Activated T-cell treated with anti-CD3 and anti-CD28 coated beads for 4 hours (primary cell): ENCODE measurements around the gene GPR148.

ENCODE experiments used
- DNase-seq: peaks from one replicate; pipeline ENCODE4 v3.0.0-alpha.2; 2020

Gene GPR148

GRCh38 chr2:130754811-130755210, 25.9 kb downstream of the GPR148 start:
- no peak for DNase-seq

DNA sequence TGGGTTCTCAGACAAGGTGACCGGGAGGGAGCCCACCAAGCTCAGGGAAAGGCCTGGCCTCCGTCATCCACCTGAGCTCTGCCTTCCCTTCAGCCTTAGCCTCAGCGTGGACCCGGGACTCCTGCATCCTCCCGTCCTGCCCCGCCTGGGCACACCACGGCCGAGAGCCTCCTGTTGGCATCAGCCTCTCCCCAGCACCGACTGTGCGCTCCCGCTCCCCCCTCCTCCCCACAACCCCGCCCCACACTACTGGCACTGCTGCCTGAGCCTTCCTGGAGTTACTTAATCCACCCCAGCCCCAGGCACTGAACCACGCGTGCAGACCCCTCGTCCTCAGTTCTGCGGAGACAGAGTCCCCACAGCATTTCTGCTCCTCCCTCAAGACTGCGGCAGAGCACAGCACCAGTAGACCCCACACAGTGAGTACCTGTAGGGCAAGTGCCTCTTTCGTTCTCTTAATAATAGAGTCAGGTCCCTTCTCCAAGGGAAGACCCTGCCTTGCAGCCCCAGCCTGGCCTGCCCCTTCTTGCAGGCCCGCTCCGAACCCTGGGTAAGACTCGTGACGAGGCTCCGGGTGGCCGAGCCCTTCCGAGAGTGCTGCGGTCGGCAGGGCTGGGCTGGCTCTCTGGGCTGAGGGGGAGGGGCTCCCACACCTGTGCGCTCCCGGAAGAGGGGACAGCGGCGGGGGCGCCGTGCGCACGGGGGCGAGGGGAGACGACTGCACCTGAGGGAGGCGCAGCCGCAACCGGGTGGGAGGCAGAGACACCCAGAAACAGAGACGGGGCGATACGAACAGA, 26.6 kb downstream of the GPR148 start, which contains the start of gene AMER3:
AMER3 (plus strand) TSS at position 285 of the 797 bp plus-strand sequence. CDS start 6,533 bp downstream, outside the sequence.
- no peak for DNase-seq

DNA sequence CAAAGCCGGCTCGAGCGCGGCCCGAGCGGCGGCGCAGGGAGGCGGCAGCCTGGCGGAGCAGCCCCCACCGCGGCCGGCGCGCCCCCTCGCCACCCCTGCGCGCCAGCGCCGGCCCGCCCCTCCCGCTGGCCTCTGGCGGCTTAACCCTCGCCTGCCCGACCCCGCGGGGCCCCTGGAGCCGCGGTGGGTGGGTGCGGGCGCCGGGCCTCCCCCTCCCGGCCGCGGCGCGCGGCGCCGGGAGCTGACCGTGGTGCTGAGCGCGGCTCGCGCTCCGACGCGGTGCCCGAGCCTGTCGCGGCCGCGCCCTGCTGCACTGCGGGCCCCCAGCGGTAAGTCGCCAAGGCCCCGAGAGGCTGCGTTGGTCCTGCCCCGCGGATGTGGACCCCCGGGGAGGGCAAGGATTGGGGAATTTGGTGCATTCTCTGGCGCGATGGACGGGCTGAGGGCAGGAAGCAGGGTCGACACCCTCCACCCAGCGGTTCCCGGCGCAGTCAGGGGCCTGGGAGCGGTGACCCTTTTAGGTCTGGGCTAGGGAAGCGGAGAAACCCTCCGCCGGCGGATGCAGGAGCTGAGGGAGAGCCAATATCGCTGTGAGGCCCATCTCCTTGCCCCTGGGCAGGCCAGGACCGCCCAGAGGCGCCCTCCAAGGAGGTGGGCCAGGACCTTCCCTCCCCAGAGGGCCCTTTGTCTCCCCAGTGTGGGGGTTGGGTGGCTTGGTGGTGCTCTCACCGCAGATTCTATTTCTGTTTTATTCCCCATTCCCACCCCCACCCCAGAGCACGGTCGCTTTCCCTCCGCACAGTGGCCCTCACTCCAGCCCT, 27.4 kb downstream of the GPR148 start:
- DNase-seq: no peak

DNA sequence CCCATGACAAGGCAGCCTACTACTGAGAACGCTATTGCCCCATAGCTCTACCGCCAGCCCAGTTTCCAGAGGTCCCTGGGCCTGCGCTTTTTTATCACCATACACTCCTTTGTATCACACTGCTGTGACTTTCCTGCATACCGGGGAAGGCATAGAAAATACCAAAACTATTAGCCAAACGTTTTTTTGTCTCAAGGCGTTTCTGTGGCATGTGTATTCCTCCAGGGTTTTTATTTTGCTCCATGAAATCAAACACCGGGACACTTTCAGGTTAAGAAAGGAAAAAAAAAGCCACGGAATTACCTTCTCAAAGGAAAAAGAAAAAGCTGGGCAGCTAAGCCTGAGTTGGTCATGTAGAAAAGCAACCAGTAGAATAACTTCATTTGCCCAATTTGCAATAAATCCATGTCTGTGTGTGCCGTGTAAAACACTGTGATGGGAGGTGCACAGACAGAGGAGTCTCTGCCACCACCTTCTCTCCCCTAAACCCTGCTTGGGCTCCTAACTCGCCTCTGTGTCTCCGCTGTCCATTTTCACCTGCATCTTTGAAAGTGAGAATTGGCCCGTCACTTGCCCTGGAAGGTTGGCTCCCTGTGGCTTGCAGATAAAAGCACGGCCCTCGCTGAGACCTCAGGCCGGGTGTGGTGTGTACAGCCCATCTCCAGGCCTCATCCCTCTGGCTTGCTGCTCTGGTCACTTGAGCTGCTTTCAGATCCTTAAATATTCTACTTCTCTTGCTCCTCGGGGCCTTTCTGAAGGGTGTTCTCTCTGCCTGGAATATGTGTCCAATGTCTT, 28.2 kb downstream of the GPR148 start:
- no peak for DNase-seq

DNA sequence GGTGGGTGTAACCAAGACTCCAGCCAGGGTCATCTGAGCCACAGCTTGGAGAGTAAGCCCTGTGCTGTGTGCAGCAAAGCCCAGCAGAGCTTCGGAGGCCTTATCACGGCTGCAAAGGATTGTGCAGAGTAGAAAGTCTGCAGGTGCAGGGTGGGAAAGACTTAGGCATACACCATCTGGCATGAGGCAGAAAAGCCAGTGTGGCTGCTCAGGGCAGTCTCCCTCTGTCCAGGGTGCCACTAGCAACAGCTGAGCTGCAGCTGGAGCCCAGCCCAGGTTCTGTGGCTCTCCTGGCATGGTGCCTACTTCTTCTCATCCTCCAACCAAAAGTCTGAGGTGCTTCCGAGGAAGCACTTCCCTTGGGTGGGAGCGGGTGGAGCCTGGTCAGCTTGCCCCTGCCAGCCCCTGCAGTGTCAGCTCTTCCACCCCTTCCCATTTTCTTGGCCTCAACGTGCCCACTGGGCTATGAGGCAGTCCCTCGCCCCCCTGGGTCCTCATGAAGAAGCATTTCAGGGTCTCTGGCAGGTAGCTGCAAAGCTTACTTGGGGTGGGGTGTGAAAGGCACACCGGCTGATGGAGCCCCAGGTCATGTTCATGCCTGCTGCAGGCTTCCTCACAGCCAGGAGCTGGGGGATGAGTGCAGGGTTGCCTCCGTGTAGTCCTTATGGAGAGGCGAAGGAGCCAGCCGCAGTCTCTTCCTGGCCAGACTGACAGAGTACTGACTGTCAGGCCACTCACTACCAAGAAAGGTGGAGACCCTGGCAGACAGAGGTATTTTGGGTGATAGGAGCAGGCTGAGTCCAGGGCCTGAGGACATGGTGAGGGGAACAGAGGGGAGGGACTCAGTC, 31.3 kb downstream of the GPR148 start:
- no peak for DNase-seq

- DNase-seq: no peak
Measured at GRCh38 chr2:130760754-130761751, 32.2 kb downstream of the GPR148 start.

GRCh38 chr2:130762031-130762909, 33.4 kb downstream of the GPR148 start:
- no peak for DNase-seq

DNA sequence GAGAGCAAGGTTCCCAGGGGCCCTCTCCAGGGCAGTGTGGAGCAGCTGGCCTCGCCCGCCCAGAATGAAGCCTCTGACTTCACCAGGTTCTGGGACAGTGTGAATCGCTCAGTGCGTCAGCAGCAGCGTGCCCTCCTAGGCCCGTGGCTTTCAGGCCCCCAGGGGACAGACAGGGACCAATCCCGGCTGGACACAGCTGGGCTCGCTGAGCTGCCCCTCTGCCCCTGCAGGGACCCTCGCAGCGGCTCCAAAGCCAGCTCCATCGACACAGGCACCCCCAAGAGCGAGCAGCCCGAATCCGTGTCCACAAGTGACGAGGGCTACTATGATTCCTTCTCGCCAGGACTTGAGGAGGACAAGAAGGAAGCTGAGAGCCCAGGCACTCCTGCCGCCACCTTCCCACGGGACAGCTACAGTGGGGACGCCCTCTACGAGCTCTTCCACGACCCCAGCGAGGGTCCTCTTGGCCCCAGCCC, 34.1 kb downstream of the GPR148 start:
- no peak for DNase-seq

- DNase-seq: no peak
Measured at GRCh38 chr2:130763405-130763804, 34.5 kb downstream of the GPR148 start.

- no peak for DNase-seq
Measured at GRCh38 chr2:130764035-130764820, 35.4 kb downstream of the GPR148 start.

GRCh38 chr2:130764821-130765115, 35.9 kb downstream of the GPR148 start:
- no peak for DNase-seq

DNA sequence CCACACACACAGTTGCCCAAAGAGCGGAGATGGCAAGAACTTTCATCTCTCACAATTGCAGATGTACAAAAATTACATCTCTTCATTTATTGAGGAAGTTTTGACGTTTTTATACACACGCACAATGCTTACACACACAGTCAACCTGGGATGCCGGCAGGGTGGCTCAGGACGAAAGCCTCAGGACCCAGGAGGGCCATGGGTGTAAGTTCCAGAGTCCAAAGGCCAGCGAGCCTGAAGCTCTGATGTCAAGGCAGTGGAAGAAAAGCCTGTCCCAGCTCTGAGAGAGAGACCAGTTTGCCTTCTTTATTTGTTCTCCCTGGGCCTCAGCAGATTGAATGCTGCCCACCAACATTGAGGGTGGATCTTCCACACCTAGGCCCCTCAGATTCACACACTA, 36.6 kb downstream of the GPR148 start:
- no peak for DNase-seq

GRCh38 chr2:130766037-130766436, 37.2 kb downstream of the GPR148 start:
- no peak for DNase-seq

DNA sequence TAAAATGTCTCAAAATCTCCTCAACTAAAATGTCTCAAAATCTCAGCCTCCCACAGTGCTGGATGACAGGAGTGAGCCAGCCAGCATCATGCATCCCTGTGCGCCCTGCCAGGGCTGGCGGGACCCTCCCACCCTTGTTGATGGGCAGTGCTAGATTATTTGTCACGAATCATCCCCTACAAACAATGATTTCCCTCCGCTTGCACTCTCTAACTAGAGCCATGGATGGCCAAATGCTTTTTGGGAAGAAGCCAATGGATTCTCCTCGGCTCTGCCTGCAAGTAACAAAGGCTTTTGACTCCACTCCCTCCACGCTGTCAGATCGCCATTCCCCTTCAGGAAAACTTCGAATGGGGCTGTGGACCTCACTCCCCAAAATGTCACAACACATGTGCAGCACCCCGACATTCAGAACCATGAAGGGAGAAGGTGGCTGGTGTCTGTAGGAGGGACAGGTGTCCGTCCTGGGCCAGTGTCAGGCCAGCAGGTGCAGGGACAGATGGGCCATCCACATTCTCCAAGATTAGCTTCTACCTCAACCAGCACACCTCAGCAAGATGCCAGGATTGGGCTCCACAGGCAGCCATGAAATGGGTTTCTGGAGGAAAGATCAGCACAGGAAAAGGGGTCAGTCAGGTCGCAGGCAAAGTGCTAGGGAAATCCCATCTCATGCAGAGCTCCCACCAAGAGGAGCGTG, 38.0 kb downstream of the GPR148 start:
- no peak for DNase-seq

GRCh38 chr2:130767408-130767775, 38.5 kb downstream of the GPR148 start:
- DNase-seq: no peak

- DNase-seq: no peak
Measured at GRCh38 chr2:130768191-130768855, 39.5 kb downstream of the GPR148 start.

DNA sequence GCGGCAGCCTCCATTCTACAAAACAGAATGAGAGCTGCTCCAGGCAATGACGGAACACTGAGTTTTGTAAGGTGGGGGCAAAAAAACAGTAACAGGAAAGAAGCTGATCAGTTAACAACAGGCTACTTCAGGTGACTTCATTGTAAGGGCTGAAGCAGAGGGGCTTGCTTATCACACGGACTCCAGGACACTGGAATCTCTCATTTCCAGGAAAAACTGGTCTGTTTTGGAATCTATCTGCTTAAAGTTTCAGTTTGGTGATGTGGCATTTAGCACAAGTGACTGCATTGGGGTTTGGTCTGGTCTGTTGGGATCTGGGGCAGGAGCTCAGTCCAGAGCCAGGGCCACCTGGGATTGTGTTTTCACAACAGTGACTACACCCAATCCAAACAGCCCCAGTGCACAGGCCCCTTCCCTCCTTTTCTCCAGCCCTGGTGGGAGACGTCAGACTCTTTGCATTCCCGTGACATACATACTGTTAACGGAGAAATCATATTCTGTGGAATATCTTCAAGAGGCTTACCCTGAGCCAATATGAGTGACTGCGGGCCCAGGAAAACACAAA, 40.6 kb downstream of the GPR148 start:
- no peak for DNase-seq

DNA sequence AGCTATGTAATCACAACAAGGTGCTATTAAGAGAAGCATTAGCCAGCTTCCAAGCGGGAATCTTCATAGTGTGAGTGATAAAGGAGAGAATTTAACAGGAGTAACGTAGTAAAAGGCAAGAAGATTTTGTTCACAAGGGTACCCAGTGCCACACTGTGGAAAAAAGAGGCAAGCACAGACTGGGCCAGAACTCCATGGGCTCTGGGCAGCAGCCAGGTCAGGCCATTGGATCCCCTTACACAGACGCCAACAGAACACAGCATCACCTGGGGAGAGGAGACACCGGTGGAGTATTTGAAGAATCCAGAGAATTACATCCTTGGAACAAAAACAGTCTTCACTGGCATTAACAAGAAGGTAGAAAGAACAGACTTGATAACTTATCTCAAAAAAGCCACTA, 47.7 kb downstream of the GPR148 start:
- no peak for DNase-seq
